ENCODE results near the gene MAST4.
A peak's percentile ranks its signal among the peaks of the same experiment; 100 is the strongest.

The MAST4 gene

GRCh38 chr5:66595756-66596635 is at the start of gene MAST4:
Gene MAST4, plus strand, starts transcription at chr5:66596393. Its CDS starts 263 bp downstream, at chr5:66596656.
- DNase-seq, result peak; percentile 83 to 88

- no peak for DNase-seq
Observed at GRCh38 chr5:66546541-66546940, 49.7 kb upstream of the MAST4 start.

DNA sequence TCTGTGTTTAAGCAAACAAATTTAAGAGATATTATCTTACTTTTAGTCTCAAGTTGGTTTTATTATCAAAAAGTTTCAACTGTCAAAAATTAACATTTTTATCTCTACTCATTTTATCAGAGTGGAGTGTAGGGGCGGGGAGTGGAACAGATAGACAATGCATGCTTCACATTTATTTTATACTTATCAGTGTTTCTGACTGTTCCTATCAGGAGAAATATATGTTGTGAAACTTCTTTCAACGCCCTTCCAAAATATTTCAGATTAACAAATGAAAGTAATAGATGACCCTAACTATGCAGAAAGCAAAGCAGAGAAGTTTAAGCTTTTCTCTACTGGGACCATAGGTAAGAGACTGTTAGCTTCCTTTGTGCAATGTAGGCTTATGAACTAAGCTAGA is 44.9 kb upstream of the MAST4 start:
- no peak for DNase-seq

- DNase-seq, result no peak
Observed at GRCh38 chr5:66551945-66552344, 44.2 kb upstream of the MAST4 start.

DNA sequence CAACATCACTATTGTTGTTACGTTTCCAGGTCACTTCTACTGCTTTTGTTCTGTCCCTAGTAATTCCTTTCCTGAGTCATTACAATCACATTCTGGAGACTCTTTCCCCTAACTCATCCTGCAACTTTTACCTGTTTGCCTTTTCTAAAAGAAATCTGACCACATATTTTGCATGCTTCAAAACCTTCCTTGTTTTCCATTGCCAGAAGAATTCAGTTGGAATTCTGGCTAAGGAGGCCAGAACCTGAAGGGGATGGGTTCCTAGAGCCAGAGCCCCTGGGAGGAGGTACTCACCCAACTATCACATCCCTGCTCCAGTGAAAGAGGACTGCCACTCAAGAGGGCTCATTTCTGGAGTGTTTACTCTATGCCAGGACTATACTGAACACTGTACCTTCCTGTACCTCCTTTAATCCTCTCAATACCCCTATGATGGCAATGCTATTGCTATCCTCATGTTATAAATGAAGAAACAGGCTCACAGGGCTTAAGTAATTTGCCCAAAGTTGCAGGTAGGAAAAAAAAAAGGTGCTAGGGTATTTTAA is 42.8 kb upstream of the MAST4 start:
- no peak for DNase-seq

- peak; percentile 36 to 48 for DNase-seq
Observed at GRCh38 chr5:66553916-66554575, 42.1 kb upstream of the MAST4 start.

- DNase-seq, result no peak
Observed at GRCh38 chr5:66554884-66555283, 41.3 kb upstream of the MAST4 start.

DNA sequence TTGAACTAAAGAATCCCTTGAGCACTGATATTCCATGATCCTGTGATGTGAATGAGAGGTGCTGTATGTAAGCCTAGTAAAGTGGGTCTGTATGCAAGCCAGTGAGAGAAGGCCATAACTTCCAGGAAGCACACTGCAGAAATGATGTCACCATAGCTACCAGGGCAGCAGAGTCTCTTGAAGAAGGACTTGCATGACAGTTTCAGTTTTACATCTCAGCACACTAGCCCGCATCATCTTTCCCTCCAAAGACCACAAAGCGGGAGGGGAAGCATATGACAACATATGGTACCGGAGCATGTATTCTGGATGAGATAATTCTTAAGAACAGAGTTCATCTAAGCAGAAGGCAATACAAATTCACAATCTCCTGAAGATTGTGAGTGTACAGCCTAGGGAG is 37.6 kb upstream of the MAST4 start:
- DNase-seq, result peak in 1 of 2 experiments; percentile 26

DNA sequence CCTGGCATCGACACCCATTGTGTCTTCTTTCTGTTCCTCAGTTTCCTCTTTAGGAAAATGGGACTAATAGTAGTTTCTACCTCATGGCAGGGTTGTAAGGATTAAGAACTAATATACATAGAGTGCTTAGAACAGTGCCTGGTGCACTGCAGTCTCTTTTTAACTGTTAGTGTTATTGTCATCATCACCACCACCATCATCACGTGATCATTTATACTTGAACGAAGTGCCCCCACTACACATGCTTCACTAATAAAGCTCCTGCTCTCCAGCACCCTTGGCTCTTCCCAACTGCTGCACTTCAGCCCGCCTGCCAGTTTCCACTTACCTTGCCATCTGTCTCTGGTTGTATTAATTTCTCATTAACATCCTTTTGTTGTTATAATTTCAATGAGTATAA is 35.8 kb upstream of the MAST4 start:
- no peak for DNase-seq

DNA sequence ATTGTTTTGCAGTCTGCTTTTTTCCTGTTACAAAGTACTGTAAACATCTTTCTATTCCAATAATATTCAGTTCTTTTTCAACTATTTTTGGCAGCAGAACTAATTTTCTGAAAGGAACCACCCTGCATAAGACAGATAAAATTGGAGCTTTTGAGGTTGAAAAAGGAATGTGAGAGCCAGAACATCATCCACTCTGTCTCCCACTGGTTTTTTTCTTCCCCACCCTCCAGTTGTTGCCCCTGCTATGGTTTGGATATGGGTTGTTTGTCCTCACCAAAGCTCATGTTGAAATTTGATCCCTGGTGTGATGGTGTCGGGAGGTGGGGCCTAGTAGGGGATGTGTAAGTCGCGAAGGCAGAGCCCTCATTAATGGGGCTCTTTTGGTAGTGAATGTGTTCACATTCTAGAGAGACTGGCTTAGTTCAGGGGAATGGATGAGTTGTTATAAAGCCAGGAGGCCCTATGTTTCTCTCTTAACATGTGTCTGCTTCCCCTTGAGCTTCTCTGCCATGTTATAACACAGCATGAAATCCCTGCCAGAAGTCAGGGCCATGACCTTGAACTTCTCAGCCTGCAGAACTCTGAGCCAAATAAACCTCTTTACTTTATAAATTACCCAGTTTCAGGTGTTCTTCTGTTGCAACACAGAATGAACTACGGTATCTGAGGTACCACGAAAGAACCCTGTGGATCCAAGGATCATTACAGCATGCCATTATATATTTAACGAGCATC is 34.8 kb upstream of the MAST4 start:
- DNase-seq, result no peak

DNA sequence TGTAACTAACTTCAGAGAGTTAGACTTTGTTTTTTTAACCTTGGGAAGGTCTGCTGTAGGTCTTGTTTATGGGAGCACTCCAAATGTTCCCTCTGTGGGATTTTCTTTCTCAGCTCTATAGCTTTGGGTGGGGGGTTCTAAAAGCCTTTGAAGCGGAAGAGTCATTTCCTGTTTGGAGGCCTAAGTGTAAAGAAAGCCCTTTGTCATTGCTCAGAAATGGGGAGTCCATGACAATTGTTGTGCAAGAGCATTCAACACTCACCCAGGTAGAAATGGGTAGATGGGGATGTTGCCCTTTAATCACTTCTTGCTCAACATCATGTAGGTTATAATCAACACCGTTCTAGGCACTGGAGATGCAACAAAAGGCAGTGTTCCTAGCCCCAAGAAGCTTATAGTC is 30.3 kb upstream of the MAST4 start:
- DNase-seq, result no peak

DNA sequence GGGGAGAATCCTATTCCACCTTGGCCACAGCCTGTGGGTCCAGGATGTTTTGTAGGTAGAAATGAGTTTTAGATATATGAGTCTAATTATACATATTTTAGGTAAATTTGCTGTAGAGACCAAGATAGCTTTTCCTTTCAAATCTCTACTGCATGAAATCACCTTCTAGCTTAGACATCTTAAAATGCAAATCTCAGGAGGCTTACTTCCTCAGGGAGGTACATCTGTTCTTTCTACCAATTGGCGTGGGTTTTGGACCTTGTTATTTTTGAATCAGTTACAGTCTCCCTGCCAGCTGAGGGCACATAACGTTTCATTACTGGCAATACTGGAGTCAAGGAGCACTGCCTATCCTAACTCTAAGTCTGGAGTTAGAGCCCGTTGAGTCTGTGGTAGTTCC is 28.7 kb upstream of the MAST4 start:
- no peak for DNase-seq

- DNase-seq, result no peak
Observed at GRCh38 chr5:66570201-66570600, 26.0 kb upstream of the MAST4 start.

DNA sequence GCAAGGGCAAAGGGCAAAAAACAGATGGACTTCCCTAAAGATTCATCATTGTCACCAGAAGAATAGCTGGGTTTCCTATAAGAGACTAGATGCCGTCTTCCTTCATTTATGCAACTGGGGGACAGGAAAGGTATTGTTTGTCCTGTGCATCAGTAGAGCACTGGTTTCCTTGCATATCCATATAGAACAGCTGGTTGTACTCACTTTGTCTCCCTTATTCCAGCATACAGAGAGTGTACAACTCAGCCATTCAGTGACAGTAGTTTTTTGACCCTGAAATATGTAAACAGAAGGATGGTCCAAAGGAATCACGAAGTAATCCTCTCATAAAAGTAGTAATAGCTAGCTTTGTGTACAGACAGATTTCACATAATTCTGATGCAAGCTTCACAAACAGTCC is 22.5 kb upstream of the MAST4 start:
- no peak for DNase-seq

GRCh38 chr5:66582499-66583165 is 13.6 kb upstream of the MAST4 start:
- DNase-seq, result no peak

GRCh38 chr5:66585291-66585690 is 10.9 kb upstream of the MAST4 start:
- no peak for DNase-seq

- DNase-seq, result no peak
Observed at GRCh38 chr5:66587771-66588170, 8.4 kb upstream of the MAST4 start.

DNA sequence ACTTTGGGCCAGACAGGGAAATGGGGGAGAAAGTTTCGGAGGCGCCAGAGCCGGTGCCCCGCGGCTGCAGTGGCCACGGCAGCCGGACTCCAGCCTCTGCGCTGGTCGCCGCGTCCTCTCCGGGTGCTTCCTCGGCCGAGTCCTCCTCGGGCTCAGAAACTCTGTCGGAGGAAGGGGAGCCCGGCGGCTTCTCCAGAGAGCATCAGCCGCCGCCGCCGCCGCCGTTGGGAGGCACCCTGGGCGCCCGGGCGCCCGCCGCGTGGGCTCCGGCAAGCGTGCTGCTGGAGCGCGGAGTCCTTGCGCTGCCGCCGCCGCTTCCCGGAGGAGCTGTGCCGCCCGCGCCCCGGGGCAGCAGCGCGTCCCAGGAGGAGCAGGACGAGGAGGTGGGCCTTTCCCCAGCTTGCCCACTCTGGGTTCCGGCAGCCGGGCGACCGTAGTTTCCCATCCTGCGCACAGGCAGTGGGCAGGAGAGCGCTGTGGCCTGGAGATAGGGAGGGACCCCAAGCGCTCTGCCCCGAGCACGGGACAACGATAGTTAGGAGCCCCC is 516 bp downstream of the MAST4 start:
- DNase-seq, result peak; percentile 32 to 42

- peak in 1 of 2 experiments; percentile 33 for DNase-seq
Observed at GRCh38 chr5:66597183-66597757, 1.1 kb downstream of the MAST4 start.

DNA sequence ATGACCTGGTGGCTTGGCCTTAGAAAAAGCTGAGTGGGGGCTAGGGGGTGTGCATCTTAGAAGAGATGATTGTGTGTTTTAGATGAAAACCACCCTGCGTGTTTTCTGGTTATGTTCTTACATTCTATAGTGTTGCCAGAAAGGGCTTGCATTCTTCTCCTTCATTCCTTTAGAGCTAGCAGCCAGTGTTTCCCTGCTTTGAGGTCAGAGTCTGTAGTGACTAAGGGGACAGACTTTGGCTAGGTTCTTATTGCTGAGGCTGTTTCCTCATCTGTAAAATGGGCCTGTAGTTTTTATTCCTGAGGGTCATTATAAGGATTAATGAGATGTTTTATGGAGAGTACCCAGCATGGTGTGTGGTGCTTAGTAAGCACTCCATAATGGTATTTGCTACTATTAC is 6.4 kb downstream of the MAST4 start:
- DNase-seq, result no peak

DNA sequence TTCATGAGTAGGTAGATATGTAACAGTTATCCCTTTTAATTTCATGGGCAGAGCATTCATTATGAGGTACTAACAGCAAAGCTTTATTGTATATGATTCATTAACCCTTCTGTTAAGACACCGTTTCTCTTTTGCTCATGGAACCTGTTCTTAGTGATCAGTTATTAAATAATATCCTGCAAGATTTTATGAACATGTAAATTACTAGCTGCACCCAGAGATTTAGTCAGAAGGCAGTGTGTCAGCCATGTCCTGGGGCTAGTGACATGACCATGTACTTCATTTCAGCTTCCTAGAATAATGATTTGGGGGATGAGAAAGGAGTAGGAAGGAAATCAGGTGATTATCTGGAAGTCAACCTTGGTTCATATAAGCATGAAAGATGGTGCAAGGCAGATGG is 7.0 kb downstream of the MAST4 start:
- DNase-seq, result no peak

GRCh38 chr5:66603881-66604280 is 7.7 kb downstream of the MAST4 start:
- no peak for DNase-seq
